BE2C (cell line): Measurements from ENCODE around the gene RELB.
A peak's percentile ranks its signal among the peaks of the same experiment; 100 is the strongest.

ENCODE experiments used
- DNase-seq: peaks from one replicate; pipeline ENCODE4 v3.0.0-alpha.2; 2020
- H3K27me3 ChIP-seq: fragments of 250-450 bp; sonication (Bioruptor Pico); 2 replicates; pipeline ENCODE4 v1.5.1; 2020; ENCODE audit warnings: mild to moderate bottlenecking
- H3K36me3 ChIP-seq: fragments of 250-450 bp; sonication (Bioruptor Pico); 2 replicates; pipeline ENCODE4 v1.5.1; 2020; ENCODE audit warnings: mild to moderate bottlenecking
- H3K4me1 ChIP-seq: fragments of 250-450 bp; sonication (Bioruptor Pico); 2 replicates; pipeline ENCODE4 v1.5.1; 2020
- H3K4me3 ChIP-seq: 2 replicates; pipeline ENCODE4 v1.5.1; 2011; ENCODE audit warnings: low read depth, low read length
- H3K9me3 ChIP-seq: fragments of 250-450 bp; sonication (Bioruptor Pico); 2 replicates; pipeline ENCODE4 v1.5.1; 2020
- CTCF ChIP-seq: IDR thresholded peaks from 2 replicates; pipeline ENCODE4 v1.5.1; 2012; ENCODE audit warnings: mild to moderate bottlenecking, low read depth, low read length

RELB gene

GRCh38 chr19:45074744-45075300, 73.6 kb downstream of the RELB start:
- Histone ChIP-seq H3K27me3 (no peaks in the 10 kb centered on the region), H3K4me3 (peak overlapping the region; percentile 19; the same call in 1 of the 2 replicates), H3K4me1 (peaks cover 7% of the 10 kb centered on the region), H3K9me3 (no peaks in the 10 kb centered on the region), H3K36me3 (peaks cover 27% of the 10 kb centered on the region)
- DNase-seq, result no peak
- TF ChIP-seq CTCF, result no peak

GRCh38 chr19:45075301-45076028, 74.2 kb downstream of the RELB start:
- H3K36me3 ChIP-seq, result peaks cover 20% of the 10 kb centered on the region
- peak overlapping the region; percentile 58 for H3K4me3 ChIP-seq
- H3K4me1 ChIP-seq, result peaks cover 7% of the 10 kb centered on the region
- no peak for DNase-seq
- no peaks in the 10 kb centered on the region for H3K9me3 ChIP-seq
- no peak for TF ChIP-seq CTCF
- no peaks in the 10 kb centered on the region for H3K27me3 ChIP-seq

GRCh38 chr19:45076029-45076850, 75.0 kb downstream of the RELB start, which contains the start of gene ZNF296:
ZNF296 (minus strand) TSS chr19:45076478; CDS start chr19:45076373, 105 bp downstream.
- Histone ChIP-seq H3K36me3 (peaks cover 19% of the 10 kb centered on the region), H3K27me3 (no peaks in the 10 kb centered on the region), H3K4me3 (peak within 1 kb of the TSS; percentile 58), H3K4me1 (peaks cover 7% of the 10 kb centered on the region), H3K9me3 (no peaks in the 10 kb centered on the region)
- peak; percentile 82 for DNase-seq
- no peak for TF ChIP-seq CTCF

GRCh38 chr19:45076851-45077730, 75.8 kb downstream of the RELB start:
- H3K9me3 ChIP-seq, result no peaks in the 10 kb centered on the region
- peaks cover 7% of the 10 kb centered on the region for H3K4me1 ChIP-seq
- TF ChIP-seq CTCF, result no peak
- no peak for DNase-seq
- H3K27me3 ChIP-seq, result no peaks in the 10 kb centered on the region
- peak overlapping the region; percentile 58 for H3K4me3 ChIP-seq
- peaks cover 17% of the 10 kb centered on the region for H3K36me3 ChIP-seq

GRCh38 chr19:45078390-45079062, 77.3 kb downstream of the RELB start:
- peaks cover 7% of the 10 kb centered on the region for H3K4me1 ChIP-seq
- H3K4me3 ChIP-seq, result peak overlapping the region; percentile 100
- H3K9me3 ChIP-seq, result no peaks in the 10 kb centered on the region
- H3K36me3 ChIP-seq, result peaks cover 17% of the 10 kb centered on the region
- TF ChIP-seq CTCF, result no peak
- DNase-seq, result no peak
- H3K27me3 ChIP-seq, result no peaks in the 10 kb centered on the region
